Hepatocyte (in vitro differentiated cells): Measurements from ENCODE around the gene SPSB3. TPM values are rescaled to one million over a fixed set of nuclear protein-coding genes. Genes with fewer than 3 reads are reported as not detected.
A peak's percentile ranks its signal among the peaks of the same experiment; 100 is the strongest.

Source experiments
- DNase-seq: peaks from one replicate; pipeline ENCODE4 v3.0.0-alpha.2; 2016; ENCODE audit warnings: low spot score
- H2AFZ ChIP-seq: fragments of 200-600 bp; sonication (generic); 2 replicates; pipeline ENCODE4 v1.6.0; 2016; ENCODE audit warnings: antibody characterized with exemption, mild to moderate bottlenecking
- H3K27ac ChIP-seq: fragments of 200-600 bp; sonication (generic); 2 replicates; pipeline ENCODE4 v1.5.1; 2016; ENCODE audit warnings: mild to moderate bottlenecking
- H3K27me3 ChIP-seq: fragments of 200-600 bp; sonication (generic); 2 replicates; pipeline ENCODE4 v1.6.1; 2016
- H3K36me3 ChIP-seq: fragments of 200-600 bp; sonication (generic); replicated peaks from 2 replicates; pipeline ENCODE4 v1.5.1; 2016; ENCODE audit warnings: low read depth; ENCODE audit not compliant: insufficient read depth
- H3K4me1 ChIP-seq: fragments of 200-600 bp; sonication (generic); 2 replicates; pipeline ENCODE4 v1.5.1; 2016; ENCODE audit warnings: mild to moderate bottlenecking, moderate library complexity; ENCODE audit not compliant: insufficient read depth
- H3K4me2 ChIP-seq: fragments of 200-600 bp; sonication (generic); 2 replicates; pipeline ENCODE4 v1.6.0; 2016
- H3K4me3 ChIP-seq: fragments of 200-600 bp; sonication (generic); 2 replicates; pipeline ENCODE4 v1.5.1; 2016; ENCODE audit warnings: mild to moderate bottlenecking
- H3K79me2 ChIP-seq: fragments of 200-600 bp; sonication (generic); 2 replicates; pipeline ENCODE4 v1.6.0; 2017; ENCODE audit warnings: mild to moderate bottlenecking
- H3K9me2 ChIP-seq: fragments of 200-600 bp; sonication (generic); replicated peaks from 2 replicates; pipeline ENCODE4 v1.6.0; 2017; ENCODE audit warnings: mild to moderate bottlenecking; ENCODE audit not compliant: insufficient read depth
- H3K9me3 ChIP-seq: fragments of 200-600 bp; sonication (generic); 2 replicates; pipeline ENCODE4 v1.5.1; 2016; ENCODE audit warnings: low read depth, mild to moderate bottlenecking
- H4K20me1 ChIP-seq: fragments of 200-600 bp; sonication (generic); 2 replicates; pipeline ENCODE4 v1.6.0; 2016; ENCODE audit warnings: mild to moderate bottlenecking; ENCODE audit not compliant: insufficient read depth, poor library complexity, severe bottlenecking
- CTCF ChIP-seq: fragments of 200-600 bp; sonication (generic); IDR thresholded peaks from 2 replicates; pipeline ENCODE4 v1.5.1; 2016; ENCODE audit warnings: antibody characterized with exemption, mild to moderate bottlenecking; ENCODE audit not compliant: poor library complexity
- EZH2 ChIP-seq: fragments of 200-600 bp; sonication (generic); IDR thresholded peaks from 2 replicates; pipeline ENCODE4 v1.6.1; 2016; ENCODE audit warnings: antibody characterized with exemption, mild to moderate bottlenecking, borderline replicate concordance
- EZH2phosphoT487 ChIP-seq: fragments of 200-600 bp; sonication (generic); IDR thresholded peaks from one replicate; pipeline ENCODE4 v1.6.1; 2018; ENCODE audit warnings: antibody characterized with exemption, mild to moderate bottlenecking, low read depth, moderate library complexity; ENCODE audit not compliant: unreplicated experiment, severe bottlenecking
- whole genome bisulfite sequencing: methylation state at CpG from one replicate; pipeline ENCODE4 v1.1.6; 2016; ENCODE audit warnings: low lambda C conversion rate; ENCODE audit errors: missing lambda C conversion rate; 5-methylcytosine and 5-hydroxymethylcytosine counted together
- polyA plus RNA-seq: library from polyadenylated mRNA; unstranded; fragments of >200 nt; fragmentation: Nextera tagmentation; extraction: Ambion mirVana; gene quantifications from 2 replicates; pipeline ENCODE4 v1.2.1, GENCODE V29; 2016
- total RNA-seq: library from RNA; depleted of rRNA; stranded (reverse); fragments of >200 nt; gene quantifications from 2 replicates; pipeline ENCODE4 v1.2.3, GENCODE V29; 2014

Gene SPSB3
- total and polyA plus RNA-seq, 2 experiments from 2014 or later = 38.8 to 64.6 TPM

- 93% methylated on average over 26 of the region's 26 CpGs for WGBS
- Histone ChIP-seq H4K20me1 (peaks cover 10% of the 10 kb centered on the region), H3K9me2 (no peaks in the 10 kb centered on the region), H3K4me1 (peaks cover 9% of the 10 kb centered on the region), H3K4me2 (no peak overlapping the region), H3K79me2 (peaks cover 54% of the 10 kb centered on the region), H3K27ac (no peak overlapping the region), H3K4me3 (no peak overlapping the region), H2AFZ (no peak overlapping the region), H3K36me3 (no peaks in the 10 kb centered on the region), H3K9me3 (no peaks in the 10 kb centered on the region), H3K27me3 (no peaks in the 10 kb centered on the region)
- TF ChIP-seq CTCF (no peak), EZH2 (no peak), EZH2phosphoT487 (no peak)
- DNase-seq = no peak
These were observed 2.8 kb upstream of the SPSB3 start for GRCh38 chr16:1784977-1785845.

- Histone ChIP-seq H3K36me3 (no peaks in the 10 kb centered on the region), H2AFZ (no peak overlapping the region), H3K27me3 (no peaks in the 10 kb centered on the region), H3K9me2 (no peaks in the 10 kb centered on the region), H3K27ac (peak overlapping the region; percentile 62), H3K4me2 (peak overlapping the region; percentile 97), H3K79me2 (peaks cover 53% of the 10 kb centered on the region), H3K4me3 (peak overlapping the region; percentile 17), H3K4me1 (peaks cover 9% of the 10 kb centered on the region), H3K9me3 (no peaks in the 10 kb centered on the region), H4K20me1 (peaks cover 10% of the 10 kb centered on the region)
- TF ChIP-seq EZH2phosphoT487 = no peak
- WGBS = under 1% methylated on average over 37 of the region's 70 CpGs
- DNase-seq = no peak
These were observed 488 bp downstream of the SPSB3 start for GRCh38 chr16:1781758-1782407.

- Histone ChIP-seq H3K27me3 (no peaks in the 10 kb centered on the region), H3K27ac (peak overlapping the region; percentile 62), H3K79me2 (peaks cover 47% of the 10 kb centered on the region), H3K4me3 (peak overlapping the region; percentile 17), H2AFZ (no peak overlapping the region), H4K20me1 (peaks cover 10% of the 10 kb centered on the region), H3K4me1 (peaks cover 9% of the 10 kb centered on the region), H3K36me3 (no peaks in the 10 kb centered on the region), H3K9me2 (no peaks in the 10 kb centered on the region), H3K4me2 (peak overlapping the region; percentile 97), H3K9me3 (no peaks in the 10 kb centered on the region)
- TF ChIP-seq EZH2 (no peak), CTCF (no peak), EZH2phosphoT487 (no peak)
- 80% methylated on average over 20 of the region's 20 CpGs for WGBS
- no peak for DNase-seq
These were observed 1.1 kb downstream of the SPSB3 start for GRCh38 chr16:1781254-1781653.

- H3K9me3 ChIP-seq = no peaks in the 10 kb centered on the region
- H3K4me3 ChIP-seq = no peak overlapping the region
- H4K20me1 ChIP-seq = peaks cover 5% of the 10 kb centered on the region
- H3K27ac ChIP-seq = peak overlapping the region; percentile 62
- peak overlapping the region; percentile 97 for H3K4me2 ChIP-seq
- no peak for TF ChIP-seq CTCF
- no peak for TF ChIP-seq EZH2
- no peak for TF ChIP-seq EZH2phosphoT487
- 88% methylated on average over 6 of the region's 6 CpGs for WGBS
- H2AFZ ChIP-seq = no peak overlapping the region
- no peaks in the 10 kb centered on the region for H3K9me2 ChIP-seq
- H3K79me2 ChIP-seq = peaks cover 41% of the 10 kb centered on the region
- H3K4me1 ChIP-seq = peaks cover 9% of the 10 kb centered on the region
- no peak for DNase-seq
- H3K27me3 ChIP-seq = no peaks in the 10 kb centered on the region
- H3K36me3 ChIP-seq = no peaks in the 10 kb centered on the region
These were observed 1.7 kb downstream of the SPSB3 start for GRCh38 chr16:1780677-1781072.
